VCaP (cell line): ENCODE data around the gene GCH1.

Source experiments
- H3K27ac ChIP-seq: fragments of 450-650 bp; 2 replicates; pipeline ENCODE4 v1.5.1; 2017
- CTCF ChIP-seq: fragments of 450-650 bp; conservative IDR thresholded peaks from 2 replicates; pipeline ENCODE4 v1.5.1; 2017; ENCODE audit warnings: mild to moderate bottlenecking, moderate library complexity

Gene GCH1

GRCh38 chr14:54840336-54840735 lies 62.3 kb downstream of the GCH1 start:
- no peak overlapping the region for H3K27ac ChIP-seq
- no peak for TF ChIP-seq CTCF

DNA sequence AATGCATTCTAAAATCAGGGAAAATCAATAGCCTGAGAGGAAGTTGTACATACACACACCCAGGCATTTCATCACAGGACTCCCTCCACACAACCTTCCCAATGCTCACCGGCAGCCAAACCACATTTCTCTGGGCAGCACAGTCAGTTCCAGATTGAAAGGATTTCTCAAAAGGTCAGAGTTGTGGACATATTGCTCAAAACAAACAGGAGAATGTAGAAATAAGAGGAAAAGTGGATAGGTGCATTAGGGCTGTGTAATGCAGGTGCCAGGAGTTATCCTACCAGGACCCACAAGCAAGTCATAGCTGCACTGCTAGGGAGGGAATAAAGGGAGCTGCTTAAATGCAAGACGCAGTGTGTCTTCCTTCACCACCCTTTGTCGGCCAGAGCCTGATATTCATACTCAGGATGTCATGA lies 62.9 kb downstream of the GCH1 start:
- no peak for TF ChIP-seq CTCF
- no peak overlapping the region for H3K27ac ChIP-seq

DNA sequence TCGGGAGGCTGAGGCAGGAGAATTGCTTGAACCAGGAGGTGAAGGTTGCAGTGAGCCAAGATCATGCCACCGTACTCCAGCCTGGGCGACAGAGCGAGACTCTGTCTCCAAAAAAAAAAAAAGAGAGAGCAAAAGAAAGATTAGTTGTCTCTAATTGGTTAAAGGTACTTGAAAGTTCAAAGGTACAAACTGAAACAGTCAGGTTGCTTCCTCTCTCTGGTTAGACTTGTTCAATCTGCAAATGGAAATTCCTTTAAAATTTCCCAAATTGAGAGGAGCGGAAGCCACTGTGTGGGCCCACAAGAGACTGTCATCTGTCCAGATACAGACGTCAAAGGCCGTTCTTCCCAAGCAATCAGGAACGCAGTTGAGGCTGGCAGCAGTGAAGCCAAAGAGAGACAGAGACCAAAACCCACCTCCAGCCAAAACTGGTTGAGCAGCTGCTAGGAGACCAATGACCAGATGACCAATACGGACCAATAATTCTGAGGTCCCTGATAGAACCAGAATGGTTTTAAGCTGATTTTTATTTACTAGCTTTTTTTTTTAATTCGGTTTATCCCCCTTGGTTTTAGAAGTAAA lies 63.6 kb downstream of the GCH1 start:
- TF ChIP-seq CTCF = no peak
- H3K27ac ChIP-seq = no peak overlapping the region

DNA sequence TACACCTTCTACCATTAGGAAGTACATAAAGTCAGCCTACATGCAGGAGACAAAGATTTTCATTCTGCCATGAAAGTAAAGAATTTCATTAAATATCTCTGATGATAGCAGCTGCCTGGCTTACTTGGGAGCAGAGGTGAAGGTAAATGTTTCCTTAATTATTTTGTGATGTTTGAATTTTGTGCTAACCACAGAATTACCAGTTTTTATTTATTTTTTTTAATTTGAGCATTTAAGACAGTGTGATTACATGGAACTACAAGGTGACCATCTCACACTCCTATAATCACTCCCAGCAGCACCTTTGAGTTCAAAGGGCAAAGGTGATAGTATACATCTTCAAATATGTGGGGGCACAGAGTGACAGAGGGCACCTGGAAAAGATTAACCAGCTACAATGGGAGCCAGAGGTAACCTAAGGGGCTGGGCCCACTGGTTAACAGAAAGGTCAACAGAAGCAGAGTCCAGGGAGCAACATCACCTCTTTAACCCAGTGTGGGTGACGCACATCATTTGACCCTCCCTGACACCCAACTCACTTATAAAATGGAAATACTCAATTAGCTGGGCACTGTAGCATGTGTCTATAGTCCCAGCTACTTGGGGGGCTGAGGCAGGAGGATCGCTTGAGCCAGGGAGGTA lies 65.0 kb downstream of the GCH1 start:
- H3K27ac ChIP-seq = no peak overlapping the region
- no peak for TF ChIP-seq CTCF

- no peak overlapping the region for H3K27ac ChIP-seq
- TF ChIP-seq CTCF = no peak
Observed at GRCh38 chr14:54836231-54836630, 66.4 kb downstream of the GCH1 start.

GRCh38 chr14:54834727-54835126 lies 67.9 kb downstream of the GCH1 start:
- no peak overlapping the region for H3K27ac ChIP-seq
- TF ChIP-seq CTCF = no peak

DNA sequence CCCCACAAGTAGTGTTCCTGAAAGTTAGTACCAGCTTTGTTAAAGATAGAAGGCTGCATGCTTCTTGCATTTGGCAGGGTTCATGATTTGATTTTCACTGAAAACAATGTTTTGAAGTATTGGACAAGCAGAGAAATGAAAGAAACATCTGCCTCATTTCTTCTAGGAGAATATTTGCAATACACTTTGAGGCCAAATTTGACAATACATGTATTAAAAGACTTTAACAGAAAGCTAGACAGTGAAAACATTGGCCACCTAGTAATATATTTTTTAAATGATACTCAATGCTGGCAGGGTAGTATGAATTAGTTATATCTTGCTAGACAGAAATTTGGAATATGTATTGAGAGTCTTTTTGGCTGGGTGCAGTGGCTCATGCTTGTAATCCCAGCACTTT lies 68.5 kb downstream of the GCH1 start:
- no peak overlapping the region for H3K27ac ChIP-seq
- no peak for TF ChIP-seq CTCF
